Cardiac fibroblast (primary cell): ENCODE measurements around the gene SLC66A3.

Experiments used
- DNase-seq, 2 donors: peaks; one replicate each; pipeline versions ENCODE4 v3.0.0 to v3.0.0-alpha.2; 2010; ENCODE audit warnings: low read depth in 2 of 2
- H3K4me3 ChIP-seq, 2 donors: replicated peaks in 1 of 2; 1 replicate in 1 of 2; 2 replicates in 1 of 2; pipeline ENCODE4 v1.5.1; 2011; ENCODE audit warnings: low read depth in 2 of 2, low read length in 2 of 2, mild to moderate bottlenecking in 2 of 2, moderate library complexity in 1 of 2
- CTCF ChIP-seq: IDR thresholded peaks from one replicate; pipeline ENCODE4 v1.5.1; 2011; ENCODE audit warnings: low read depth, mild to moderate bottlenecking, low read length, inconsistent platforms

SLC66A3 gene

GRCh38 chr2:11203480-11203879 is 48.2 kb downstream of the SLC66A3 start:
- no peak overlapping the region for H3K4me3 ChIP-seq
- peak; percentile 10 to 78 for DNase-seq
- no peak for TF ChIP-seq CTCF

GRCh38 chr2:11208083-11208482 is 52.8 kb downstream of the SLC66A3 start:
- no peak overlapping the region for H3K4me3 ChIP-seq
- no peak for DNase-seq
- TF ChIP-seq CTCF = no peak

GRCh38 chr2:11212645-11213044 is 57.4 kb downstream of the SLC66A3 start:
- no peak overlapping the region for H3K4me3 ChIP-seq
- no peak for TF ChIP-seq CTCF
- peak in 1 of 2 donors; percentile 5 for DNase-seq

- DNase-seq = peak; percentile 20 to 48
- TF ChIP-seq CTCF = no peak
- no peak overlapping the region for H3K4me3 ChIP-seq
Observed at GRCh38 chr2:11213090-11213638, 57.9 kb downstream of the SLC66A3 start.

GRCh38 chr2:11213975-11214374 is 58.7 kb downstream of the SLC66A3 start:
- no peak for DNase-seq
- no peak overlapping the region for H3K4me3 ChIP-seq
- no peak for TF ChIP-seq CTCF

GRCh38 chr2:11214770-11215169 is 59.5 kb downstream of the SLC66A3 start:
- no peak for TF ChIP-seq CTCF
- DNase-seq = no peak
- no peak overlapping the region for H3K4me3 ChIP-seq

GRCh38 chr2:11215407-11215806 is 60.1 kb downstream of the SLC66A3 start:
- TF ChIP-seq CTCF = no peak

More at GRCh38 chr2:11215407-11215806, 60.1 kb downstream of the SLC66A3 start:
- no peak for DNase-seq
- H3K4me3 ChIP-seq = no peak overlapping the region
